MV-4-11 (cell line): ENCODE data around the gene LARP4.
A peak's percentile ranks its signal among the peaks of the same experiment; 100 is the strongest.
"Not testable (repeated sequence)": the region's sequence is repeated elsewhere in the genome, so short reads cannot be mapped to it uniquely, and the experiment has no call there.

Source experiments
- DNase-seq: peaks from one replicate; lab custom pipeline; 2025; lab: John Stamatoyannopoulos, UW

The LARP4 gene

GRCh38 chr12:50401500-50402081 is 906 bp downstream of the LARP4 start:
- DNase-seq: peak; percentile 35

GRCh38 chr12:50402264-50403000 is 1.7 kb downstream of the LARP4 start:
- no peak for DNase-seq

GRCh38 chr12:50403001-50403440 is 2.3 kb downstream of the LARP4 start:
- DNase-seq: peak; percentile 47

GRCh38 chr12:50404307-50404706 is 3.6 kb downstream of the LARP4 start:
- DNase-seq: no peak

GRCh38 chr12:50411051-50411660 is 10.5 kb downstream of the LARP4 start:
- DNase-seq: peak; percentile 20

GRCh38 chr12:50415899-50416479 is 15.3 kb downstream of the LARP4 start:
- DNase-seq: peak; percentile 36

- no peak for DNase-seq
Observed at GRCh38 chr12:50419112-50419909, 18.6 kb downstream of the LARP4 start.

- not testable (repeated sequence) for DNase-seq
Observed at GRCh38 chr12:50422855-50423254, 22.2 kb downstream of the LARP4 start.

- not testable (repeated sequence) for DNase-seq
Observed at GRCh38 chr12:50423342-50423741, 22.7 kb downstream of the LARP4 start.

- DNase-seq: no peak
Observed at GRCh38 chr12:50425589-50426258, 25.0 kb downstream of the LARP4 start.

- not testable (repeated sequence) for DNase-seq
Observed at GRCh38 chr12:50431656-50432055, 31.0 kb downstream of the LARP4 start.

GRCh38 chr12:50440288-50440687 is 39.6 kb downstream of the LARP4 start:
- no peak for DNase-seq

- no peak for DNase-seq
Observed at GRCh38 chr12:50441763-50442162, 41.1 kb downstream of the LARP4 start.

GRCh38 chr12:50442178-50442908 is 41.7 kb downstream of the LARP4 start:
- no peak for DNase-seq

- DNase-seq: not testable (repeated sequence)
Observed at GRCh38 chr12:50449671-50450070, 49.0 kb downstream of the LARP4 start.

GRCh38 chr12:50452795-50453194 is 52.1 kb downstream of the LARP4 start:
- DNase-seq: no peak

- DNase-seq: no peak
Observed at GRCh38 chr12:50453872-50454271, 53.2 kb downstream of the LARP4 start.

GRCh38 chr12:50458606-50459005 is 57.9 kb downstream of the LARP4 start:
- DNase-seq: no peak

GRCh38 chr12:50467439-50467838 is 66.8 kb downstream of the LARP4 start:
- no peak for DNase-seq

GRCh38 chr12:50477241-50477832 is 76.7 kb downstream of the LARP4 start:
- no peak for DNase-seq
